ENCODE results near the gene SEC14L6.

- no peak for TF ChIP-seq MAX (IDR thresholded peaks at IDR 0.05; ENCODE audit: low read depth, low read length)
- TF ChIP-seq CTCF (IDR thresholded peaks at IDR 0.05; ENCODE audit: low read depth, low read length) = no peak
Measured at GRCh38 chr22:30479981-30480380, 66.6 kb downstream of the SEC14L6 start.

All from NB4 (cell line).